Measurements from ENCODE around the gene TAX1BP3. TPM values are rescaled to one million over a fixed set of nuclear protein-coding genes. Genes with fewer than 3 reads are reported as not detected.
A peak's percentile ranks its signal among the peaks of the same experiment; 100 is the strongest.

The TAX1BP3 gene
- total RNA-seq, 1 donor from 2014 or later: 96.6 TPM

DNA sequence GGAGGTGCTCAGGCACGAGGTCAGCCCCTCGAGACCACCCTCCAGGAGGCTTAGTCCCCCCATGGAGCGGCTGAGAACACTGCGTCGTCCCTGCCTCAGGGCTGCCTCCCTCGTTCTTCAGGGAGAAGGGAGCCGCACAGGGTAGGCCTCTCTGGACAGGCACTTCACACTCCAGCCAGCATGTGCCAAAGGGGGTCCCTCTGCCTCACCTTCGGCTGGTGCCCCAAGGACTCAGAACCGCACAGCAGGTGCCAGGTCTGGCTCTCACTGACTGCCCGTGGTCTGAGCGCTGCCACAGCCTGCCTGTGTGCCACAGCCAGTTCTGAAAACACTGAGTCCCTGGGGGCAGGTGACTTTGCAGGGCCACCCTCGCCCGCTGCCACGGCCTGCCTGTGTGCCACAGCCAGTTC is 20.5 kb upstream of the TAX1BP3 start:
- DNase-seq (ENCODE audit: low spot score): no peak

DNA sequence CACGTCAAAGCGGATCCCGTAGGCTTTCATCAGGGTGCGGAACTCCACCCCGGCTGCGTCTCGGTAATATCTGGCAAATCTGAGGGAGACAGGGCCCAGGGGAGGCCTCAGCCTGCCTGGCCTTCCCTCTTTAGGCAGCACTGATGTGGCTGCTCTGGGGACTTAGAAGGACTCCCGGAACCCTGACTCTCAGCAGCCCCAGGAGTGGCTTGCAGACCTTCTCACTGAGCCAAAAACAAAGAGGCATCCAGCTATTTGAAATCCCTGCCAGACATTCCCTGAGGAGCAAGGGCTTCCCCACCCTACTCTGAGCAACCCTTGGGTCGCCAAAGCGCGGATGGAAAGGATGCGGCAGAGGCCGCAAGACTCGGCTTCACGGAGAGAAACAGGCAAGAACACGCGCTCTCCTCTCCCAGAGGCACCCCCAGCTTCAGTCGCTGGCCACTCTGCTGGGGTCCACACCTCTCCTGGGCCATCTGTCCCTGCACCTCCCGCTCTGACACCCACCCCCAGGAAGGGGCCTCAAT is 19.7 kb upstream of the TAX1BP3 start:
- DNase-seq (ENCODE audit: low spot score): no peak

DNA sequence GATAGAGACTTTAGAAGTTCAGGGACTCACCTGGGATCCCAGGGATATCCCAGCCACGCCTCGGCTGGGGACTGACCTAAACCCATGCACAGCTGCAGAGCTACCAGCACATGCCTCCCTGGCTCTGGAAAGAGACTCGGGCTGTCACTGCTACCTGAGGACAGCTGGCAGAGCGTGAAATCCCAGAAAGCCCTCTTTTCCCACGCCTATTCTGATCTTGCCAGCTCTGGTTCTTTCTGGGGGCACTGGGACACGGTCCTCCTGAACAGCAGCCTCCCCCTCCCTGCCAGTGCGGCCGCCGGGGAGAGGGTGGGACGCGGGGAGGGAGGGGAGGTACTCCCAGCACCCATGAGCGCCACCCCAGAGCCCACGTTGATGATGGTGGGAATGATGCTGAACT is 16.8 kb upstream of the TAX1BP3 start:
- DNase-seq (ENCODE audit: low spot score): no peak

DNA sequence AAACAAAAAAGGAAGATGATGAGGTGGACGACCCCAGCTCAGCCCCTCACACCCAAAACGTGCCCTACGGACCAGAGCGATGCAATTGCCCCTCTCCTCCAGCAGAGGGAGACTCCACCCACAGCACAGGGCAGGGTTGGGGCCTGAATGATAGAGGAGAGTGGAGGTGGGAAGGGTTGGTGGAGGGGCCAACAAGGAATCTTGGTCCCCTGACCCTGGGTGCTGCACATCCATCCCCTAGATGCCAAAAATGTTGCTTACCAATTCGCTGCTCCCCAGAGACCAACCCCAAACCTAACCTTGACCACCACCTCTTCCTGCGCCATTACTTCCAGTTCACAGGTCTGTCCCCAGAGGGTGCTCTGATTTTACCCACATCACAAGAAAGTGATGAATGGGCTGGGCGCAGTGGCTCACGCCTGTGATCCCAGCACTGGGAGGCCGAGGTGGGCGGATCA is 14.7 kb upstream of the TAX1BP3 start:
- no peak for DNase-seq (ENCODE audit: low spot score)

DNA sequence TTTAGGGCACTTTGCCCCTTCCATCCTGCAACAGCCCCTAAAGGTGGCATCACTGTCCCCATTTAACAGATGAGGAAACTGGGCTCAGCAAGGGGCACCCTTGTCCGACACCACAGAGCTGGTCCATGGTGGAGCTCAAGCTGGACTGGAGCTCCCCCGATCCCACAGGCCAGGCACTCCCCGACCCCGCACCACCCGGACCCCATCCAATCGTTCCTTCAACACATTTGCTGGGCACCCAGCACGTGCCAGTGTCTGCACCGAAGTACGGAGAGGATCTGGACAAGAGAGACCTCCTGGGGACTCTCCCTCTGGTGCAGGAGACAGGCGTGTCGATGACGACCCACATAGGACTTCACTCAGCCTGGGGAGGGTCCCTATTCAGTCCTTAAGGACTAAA is 13.7 kb upstream of the TAX1BP3 start:
- DNase-seq (ENCODE audit: low spot score): no peak

DNA sequence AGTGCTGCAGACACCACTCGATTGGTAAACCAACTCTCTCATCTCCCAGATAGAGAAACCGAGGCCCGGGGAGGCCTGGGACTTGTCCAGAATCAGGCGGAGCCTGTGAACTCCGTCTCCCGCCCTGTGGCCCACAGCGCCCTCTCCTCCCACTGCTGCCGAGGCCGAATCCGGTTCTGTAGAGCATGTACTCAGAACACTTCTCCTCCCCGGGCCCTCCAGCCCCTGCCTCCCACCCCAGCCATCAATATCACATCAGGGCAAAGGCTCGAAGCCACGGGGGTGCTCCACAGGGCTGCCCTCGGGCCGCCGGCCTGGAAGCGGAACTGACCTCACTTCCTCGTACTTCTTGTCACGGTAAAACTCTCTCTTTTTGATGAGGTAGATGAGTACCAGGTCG is 13.2 kb upstream of the TAX1BP3 start:
- no peak for DNase-seq (ENCODE audit: low spot score)

DNA sequence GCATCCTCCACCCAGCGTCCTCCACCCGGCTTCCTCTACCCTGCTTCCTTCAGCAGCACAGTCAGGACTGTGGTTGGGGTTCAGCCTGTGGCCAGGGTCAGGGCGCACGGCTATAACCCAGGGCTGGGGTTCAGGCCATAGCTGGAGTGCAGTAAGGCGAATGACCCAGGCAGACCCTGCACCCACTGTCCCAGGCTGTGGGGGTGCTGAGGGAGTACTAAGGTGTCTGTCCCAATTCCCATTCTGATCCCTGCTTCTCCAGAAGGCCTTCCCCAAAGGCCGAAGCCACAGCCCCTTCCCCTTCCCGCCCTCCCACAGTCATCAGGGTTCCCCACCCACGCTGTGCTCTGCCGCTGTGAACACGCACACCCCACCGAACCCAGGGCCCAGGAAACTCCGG is 12.7 kb upstream of the TAX1BP3 start:
- no peak for DNase-seq (ENCODE audit: low spot score)

DNA sequence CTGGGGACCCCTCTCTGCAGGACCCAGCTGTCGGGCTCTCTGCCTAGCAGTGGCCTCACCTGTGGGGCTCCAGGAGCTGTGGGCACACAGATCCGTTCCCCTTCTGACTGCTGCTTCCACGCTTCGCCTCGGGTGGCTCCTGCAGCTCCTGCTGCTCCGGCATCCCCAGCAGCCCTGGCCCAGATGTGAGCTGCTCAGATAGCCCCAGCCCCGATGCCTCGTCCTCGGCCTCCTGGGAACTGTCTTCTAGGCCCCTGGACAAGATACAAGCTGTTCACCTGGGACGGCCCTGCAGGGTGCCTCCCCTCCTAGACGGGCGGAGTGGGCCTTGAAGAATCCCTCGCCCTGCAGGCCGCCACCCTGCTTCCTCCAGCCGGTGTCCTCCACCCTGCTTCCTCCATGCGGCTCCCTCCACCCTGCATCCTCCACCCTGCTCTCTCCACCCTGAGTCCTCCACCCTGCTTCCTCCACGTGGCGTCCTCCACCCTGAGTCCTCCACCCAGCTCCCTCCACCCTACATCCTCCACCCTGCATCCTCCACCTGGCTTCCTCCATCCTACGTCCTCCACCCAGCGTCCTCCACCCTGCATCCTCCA is 11.3 kb upstream of the TAX1BP3 start:
- no peak for DNase-seq (ENCODE audit: low spot score)

DNA sequence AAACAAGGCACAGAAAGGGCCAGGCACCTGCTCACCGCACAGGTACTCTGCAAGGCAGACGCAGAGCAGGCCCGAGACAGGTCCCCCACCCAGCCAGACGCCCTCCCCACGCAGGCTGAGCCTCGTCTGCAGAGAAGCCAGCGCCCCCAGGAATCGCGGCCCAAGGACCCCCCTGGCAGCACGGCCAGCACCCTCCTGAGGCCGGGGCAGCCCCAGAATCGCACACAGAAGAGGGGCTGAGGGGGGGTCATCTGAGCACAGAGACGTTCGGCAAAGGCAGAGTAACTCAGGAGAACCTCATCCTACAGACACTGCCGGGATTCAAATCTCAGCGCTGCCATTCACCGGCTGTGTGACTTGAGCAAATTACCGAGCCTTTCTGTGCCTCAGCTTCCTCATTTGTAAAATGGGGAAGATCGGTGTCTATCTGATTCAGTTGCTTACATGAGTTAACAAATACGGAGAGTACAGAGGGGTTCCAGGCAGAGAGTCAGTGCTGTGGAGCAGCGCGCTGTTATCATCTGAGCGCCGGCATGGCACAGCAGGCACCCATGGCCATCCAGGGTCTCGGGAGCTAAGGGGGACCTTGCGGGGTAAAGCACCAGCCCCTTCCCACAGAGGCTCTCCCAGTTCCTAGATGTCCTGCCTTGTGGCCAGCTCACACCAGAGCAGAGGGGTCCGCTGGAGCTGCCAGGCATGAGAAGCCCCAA is 10.6 kb upstream of the TAX1BP3 start:
- DNase-seq (ENCODE audit: low spot score): no peak

DNA sequence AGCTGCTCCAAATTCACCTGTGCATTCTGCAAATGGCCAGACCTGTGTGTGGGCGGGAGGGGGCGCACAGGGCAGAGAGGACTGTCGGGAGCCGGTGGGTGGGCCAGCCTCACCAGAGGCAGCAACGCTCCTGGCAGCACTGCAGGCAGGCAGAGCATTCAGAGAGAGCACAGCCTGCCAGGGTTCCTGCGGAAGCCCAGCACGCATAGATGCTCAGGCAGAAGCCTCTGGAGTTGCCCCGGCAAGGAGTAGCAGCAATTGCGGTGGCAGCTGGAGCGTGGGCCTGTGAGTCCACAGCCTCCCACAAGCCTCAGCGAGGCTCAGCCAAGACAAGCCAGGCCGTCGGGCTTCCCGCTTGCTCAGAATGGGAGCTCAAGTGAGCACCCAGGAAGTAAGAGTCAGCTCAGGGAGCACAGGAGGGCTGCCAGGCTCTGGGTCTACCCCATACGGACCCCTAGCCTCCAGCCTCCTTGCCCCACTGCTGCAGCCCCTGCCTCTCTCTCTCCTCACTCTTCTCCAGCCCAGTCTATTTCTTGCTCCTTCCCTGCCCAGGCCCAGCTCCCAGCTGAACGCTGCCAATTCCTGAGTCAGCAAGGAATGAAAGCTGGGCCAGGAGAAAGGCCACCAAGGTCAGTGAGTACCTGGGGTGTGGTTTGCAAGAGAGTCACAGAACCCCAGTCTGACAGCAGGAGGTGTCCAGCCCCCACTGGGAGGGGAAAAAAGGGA is 9.9 kb upstream of the TAX1BP3 start:
- DNase-seq (ENCODE audit: low spot score): no peak

DNA sequence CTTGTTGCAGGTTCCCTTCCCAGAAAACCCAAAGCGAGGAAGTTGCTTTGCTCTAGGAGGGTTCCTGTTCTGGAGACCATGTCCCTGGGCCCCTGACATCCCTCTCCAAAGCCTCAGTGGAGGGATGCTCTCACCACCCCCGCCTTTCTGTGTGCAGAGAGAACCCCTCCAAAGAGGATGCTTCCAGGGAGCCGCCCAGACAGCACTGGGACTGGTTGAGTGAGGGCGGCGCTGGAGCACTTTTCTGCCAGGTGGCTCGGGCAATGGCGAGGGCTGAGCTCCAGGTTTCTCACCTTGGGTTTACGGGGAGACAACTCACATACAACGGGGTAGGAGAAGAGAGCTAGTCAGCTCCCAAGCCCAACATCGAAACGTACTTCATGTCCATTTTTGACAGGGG is 7.5 kb upstream of the TAX1BP3 start:
- DNase-seq (ENCODE audit: low spot score): no peak

DNA sequence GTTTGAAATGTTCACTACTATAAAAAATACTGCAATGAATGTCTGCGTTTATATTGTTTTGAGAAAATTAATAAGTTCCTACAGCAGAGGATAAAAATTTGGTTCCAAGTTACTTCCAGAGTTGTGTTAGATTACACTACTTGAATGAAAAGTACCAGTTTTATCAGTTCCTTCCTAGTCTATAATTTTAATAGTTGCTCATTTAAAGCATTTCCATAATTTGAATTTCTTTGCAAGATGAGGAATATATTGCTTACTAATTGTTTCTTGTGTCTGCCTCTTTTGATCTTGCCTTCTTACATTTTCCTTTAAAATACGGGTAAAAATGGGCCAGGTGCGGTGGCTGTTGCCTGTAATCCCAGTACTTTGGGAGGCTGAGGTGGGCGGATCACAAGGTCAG is 4.2 kb upstream of the TAX1BP3 start:
- no peak for DNase-seq (ENCODE audit: low spot score)

DNA sequence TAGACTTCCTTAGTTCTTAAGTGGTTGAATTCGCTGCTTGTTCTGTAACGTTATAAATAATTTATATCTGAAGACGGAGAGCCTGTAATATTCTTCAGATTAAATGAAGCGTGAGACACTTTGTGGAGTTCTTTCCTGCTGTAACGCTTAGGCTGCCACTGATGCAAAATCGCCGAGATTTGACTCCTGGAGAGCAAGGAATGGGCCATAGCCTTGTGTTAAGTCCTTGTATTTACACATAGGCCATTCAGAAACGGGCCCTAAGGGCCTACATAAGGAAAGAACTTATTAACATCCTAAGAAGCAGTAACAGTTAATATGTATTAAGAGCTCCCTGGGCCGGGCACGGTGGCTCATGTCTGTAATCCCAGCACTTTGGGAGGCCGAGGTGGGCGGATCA is 1.2 kb upstream of the TAX1BP3 start:
- DNase-seq (ENCODE audit: low spot score): no peak

DNA sequence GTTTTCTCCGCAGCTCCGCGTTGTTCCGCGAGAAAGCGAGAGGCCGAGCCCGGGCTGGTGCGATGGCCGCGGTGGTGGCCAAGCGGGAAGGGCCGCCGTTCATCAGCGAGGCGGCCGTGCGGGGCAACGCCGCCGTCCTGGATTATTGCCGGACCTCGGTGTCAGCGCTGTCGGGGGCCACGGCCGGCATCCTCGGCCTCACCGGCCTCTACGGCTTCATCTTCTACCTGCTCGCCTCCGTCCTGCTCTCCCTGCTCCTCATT is 638 bp upstream of the TAX1BP3 start:
- no peak for DNase-seq (ENCODE audit: low spot score)

DNA sequence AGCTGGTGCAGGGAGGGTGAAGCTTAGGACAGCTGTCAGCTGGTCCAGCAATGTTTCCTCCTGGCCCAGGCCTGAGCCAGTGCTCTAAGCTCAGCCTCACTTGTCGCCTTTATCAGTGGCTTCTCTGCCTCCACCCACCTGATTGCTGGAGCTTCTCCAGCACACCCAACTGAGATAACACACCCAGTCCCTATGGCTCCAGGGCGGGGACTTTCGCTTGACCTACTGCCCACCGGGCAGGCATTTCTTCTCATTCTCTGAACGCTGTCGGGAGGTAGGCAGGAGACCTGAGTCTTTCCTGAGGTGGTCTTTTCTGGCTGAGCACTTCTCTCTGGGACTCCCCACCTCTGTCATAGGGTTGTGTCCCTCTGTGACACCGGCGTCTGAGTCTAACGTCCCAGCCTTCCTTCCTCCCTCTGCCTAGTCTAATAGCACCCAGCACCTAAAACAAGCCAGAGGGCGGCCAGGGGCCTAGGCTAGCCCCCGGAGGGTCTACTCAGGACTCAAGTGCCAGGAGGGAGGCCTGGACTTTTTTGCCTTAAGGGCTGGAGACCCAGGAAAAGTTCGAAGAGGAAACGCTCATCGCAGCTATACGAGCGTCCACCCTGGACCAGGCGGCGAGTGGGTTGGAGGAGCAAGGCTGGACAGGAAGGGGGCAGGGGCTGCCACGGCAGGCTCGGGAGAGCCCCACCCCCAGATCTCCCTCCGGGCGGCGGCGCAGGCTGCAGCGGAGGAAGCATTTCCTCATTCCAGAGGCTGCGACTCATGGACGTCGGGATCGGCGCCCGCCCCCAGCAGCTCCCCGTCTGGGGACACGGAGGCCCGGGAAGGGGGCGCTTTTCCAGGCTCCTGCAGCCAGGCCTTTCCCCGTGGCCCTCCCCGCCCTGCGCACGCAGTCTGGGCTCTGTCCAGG is 756 bp downstream of the TAX1BP3 start:
- peak; percentile 96 for DNase-seq (ENCODE audit: low spot score)

DNA sequence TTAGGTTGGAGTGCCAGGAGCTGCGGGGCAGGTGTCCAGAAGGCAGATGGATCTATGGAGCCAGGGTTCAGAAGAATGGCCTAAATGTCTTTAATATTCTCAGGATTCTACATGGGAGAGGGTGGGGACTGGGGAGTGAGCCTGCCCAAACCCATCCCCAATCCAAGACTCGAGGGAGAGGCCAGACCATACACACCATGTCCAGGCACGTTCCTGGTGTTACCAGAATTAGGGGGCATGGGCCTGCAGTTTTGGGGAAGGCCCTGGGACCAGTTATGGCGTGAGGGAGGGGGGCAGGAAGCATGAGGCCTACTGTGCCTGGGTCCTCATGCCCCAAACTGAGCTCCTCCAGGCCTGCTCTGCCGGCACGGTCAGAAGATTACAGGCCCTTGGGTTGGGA is 1.9 kb downstream of the TAX1BP3 start:
- no peak for DNase-seq (ENCODE audit: low spot score)

DNA sequence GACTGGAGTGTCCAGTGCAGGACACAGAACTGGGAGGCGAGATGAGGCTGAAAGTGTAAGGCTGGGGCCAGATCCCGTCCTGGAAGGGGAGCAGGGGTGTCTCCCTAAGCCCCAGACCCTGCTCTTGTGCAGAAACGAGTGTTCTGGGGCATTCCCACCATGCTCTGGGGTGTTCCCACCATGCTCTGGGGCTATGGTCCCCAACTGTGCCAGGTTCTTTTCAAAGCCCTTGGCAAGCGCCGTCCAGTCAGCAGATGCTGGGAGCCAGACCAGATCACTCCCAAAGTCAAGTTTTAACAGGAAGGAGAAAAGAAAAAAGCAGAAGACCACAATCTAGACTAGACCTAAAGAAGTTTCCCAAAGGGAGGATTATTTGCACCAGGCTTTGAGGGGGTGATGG is 2.5 kb downstream of the TAX1BP3 start:
- no peak for DNase-seq (ENCODE audit: low spot score)

DNA sequence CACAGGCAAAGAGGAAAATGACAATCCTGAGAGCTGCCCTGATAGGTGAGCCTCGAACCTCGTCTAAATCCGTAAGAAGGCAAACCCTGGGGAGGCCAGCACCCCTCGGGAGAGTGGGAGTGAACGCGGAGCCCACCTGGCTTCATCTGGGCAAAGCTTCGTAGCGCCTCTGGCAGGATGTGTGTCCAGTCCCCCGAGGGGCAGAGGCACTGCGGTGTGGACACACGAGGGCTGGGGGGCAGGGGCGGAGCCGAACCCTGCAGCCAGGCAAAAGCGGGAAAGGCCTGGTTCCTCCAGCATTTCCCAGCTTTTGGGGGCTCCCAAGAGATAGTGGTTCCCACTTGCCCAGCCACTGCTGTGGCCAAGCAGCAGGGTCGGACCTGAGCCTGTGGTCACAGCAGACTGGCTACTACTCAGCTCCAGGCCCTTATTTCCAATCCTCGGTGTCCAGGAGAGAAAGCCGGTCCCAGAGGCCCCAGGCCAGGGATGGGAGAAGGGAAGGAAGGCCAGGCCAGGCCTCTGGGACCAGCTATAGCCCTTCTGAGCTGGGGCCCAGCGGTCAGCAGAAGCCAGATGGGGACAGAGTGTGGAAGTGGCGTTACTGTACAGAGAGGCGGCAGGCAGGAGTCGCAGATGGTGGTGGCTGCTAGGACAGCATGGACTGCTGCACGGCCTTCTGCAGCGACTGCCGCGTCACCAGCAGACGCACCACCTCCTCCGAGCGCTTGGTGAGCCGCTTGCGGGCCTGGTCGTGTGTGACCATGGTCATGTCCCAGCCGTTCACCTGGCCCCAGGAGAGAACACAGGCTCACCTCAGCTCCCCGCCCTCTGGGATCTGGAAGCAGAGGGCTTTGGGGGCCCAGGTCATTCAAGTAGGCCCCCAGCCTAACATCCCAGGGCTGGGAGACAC is 5.0 kb downstream of the TAX1BP3 start:
- no peak for DNase-seq (ENCODE audit: low spot score)

DNA sequence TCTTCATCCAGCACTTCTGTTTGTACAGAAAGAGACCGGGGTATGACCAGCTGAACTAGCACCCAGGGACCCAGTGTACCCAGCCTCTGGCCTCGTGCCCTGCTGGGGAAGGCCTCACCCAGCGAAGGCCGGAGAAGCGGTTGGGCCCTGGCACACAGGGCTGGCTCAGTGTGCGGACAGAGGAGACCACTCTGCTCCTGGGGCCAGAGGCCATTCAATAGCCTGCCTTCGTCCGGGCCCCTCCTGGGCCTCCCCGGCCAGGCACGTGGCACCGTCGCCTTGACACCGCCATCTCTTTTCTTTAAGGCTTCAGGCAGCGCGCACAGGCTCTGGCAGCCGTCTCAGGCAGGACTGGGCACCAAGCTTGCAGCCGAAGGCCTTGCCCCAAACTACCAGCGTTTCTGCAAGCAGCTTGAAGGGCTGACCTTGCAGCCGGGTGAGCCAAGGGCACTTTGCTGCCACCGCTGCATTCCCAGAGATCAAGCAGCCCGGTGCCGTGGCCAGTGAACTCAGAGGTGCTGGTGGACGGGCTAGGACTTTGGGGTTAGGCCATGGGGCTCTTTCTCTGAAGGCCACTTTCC is 8.0 kb downstream of the TAX1BP3 start:
- no peak for DNase-seq (ENCODE audit: low spot score)

DNA sequence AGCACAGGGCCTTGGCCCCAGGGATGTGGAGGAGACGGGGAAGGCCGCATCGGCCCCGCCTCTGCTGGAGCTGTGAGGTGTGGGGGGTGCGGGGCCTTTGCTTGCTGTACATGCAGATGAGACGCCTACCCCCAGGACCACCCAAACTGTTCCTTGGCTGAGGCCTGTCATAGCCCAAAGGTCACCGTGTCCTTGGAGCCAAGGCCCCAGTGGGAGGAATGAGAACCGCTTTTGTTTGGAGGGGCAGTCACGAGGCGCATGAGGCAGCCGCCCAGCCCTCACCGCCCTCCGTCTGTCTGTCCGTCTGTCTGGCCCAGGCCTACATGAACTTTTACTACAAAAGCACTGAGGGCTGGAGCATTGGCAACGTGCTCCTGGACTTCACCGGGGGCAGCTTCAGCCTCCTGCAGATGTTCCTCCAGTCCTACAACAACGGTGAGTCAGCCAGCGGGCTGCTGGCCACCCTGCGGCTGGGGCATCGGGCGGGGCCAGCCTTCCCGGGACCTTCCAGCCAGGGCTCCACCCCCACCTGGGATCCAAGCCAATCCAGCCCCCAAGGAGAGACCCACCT is 8.8 kb downstream of the TAX1BP3 start:
- no peak for DNase-seq (ENCODE audit: low spot score)
